HG03342 (cell line): ENCODE data around the gene MYG1.
"Not testable (repeated sequence)": the region's sequence is repeated elsewhere in the genome, so short reads cannot be mapped to it uniquely, and the experiment has no call there.

Experiments used
- ATAC-seq: cut with Tn5 transposase; IDR thresholded peaks from one replicate; pipeline ENCODE4 v1.9.1; 2021; ENCODE audit warnings: mild to moderate bottlenecking, moderate library complexity; ENCODE audit not compliant: unreplicated experiment

Gene MYG1

DNA sequence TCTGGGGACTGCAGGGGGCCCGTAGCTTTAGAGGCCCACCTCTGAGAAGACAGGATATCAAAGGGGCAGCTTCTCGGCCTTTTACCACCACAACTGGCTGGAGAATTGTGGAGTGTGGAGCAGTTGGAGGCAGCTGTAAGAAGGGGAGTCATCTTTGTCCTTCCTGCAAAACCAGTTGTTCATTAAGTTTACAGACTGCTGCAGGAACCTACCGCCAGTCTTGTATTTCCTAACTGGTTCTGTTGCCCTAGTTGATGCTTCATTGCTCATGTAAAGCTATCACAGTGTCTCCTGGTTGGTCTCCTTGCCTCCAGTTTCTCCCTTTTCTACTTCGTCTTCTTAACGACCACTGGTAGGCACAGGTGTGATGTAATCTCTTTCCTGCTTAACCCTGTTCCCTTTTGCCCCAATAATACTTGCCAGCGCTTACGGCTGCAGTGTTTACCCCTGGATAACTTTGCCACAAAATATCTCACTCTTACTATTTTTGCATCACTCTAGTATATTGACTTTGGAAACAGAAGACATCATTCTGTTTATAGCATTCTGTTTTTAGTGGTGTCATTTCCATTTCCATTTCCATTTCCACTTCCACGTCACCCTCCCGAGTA, 19.5 kb upstream of the MYG1 start:
- no peak for ATAC-seq

DNA sequence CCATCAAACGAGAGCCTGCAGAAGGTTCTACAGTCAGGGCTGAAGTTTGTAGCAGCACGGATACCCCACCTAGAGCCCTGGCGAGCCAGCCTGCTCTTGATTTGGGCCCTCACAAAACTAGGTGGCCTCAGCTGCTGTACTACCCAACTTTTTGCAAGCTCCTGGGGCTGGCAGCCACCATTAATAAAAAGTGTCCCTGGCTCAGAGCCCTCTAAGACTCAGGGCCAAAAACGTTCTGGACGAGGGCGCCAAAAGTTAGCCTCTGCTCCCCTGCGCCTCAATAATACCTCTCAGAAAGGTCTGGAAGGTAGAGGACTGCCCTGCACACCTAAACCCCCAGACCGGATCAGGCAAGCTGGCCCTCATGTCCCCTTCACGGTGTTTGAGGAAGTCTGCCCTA, 13.0 kb upstream of the MYG1 start:
- ATAC-seq: no peak

GRCh38 chr12:53287741-53288216, 11.7 kb upstream of the MYG1 start:
- no peak for ATAC-seq

DNA sequence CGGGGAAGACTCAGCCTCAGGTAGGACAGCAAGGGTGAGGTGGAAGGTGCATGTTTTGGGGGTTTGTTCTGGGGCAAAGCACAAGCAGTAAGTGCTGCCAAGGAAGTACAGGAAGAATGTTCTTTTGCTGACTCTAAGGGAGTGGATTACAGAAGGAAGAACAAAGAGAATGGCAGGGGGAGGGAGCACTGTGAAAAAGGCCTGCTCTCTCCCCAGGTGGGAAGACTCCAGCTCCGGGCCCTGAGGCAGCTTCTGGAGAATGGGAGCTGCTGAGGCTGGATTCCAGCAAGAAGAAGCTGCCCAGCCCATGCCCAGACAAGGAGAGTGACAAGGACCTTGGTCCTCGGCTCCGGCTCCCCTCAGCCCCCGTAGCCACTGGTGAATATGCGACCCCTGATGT, 11.2 kb upstream of the MYG1 start:
- no peak for ATAC-seq

DNA sequence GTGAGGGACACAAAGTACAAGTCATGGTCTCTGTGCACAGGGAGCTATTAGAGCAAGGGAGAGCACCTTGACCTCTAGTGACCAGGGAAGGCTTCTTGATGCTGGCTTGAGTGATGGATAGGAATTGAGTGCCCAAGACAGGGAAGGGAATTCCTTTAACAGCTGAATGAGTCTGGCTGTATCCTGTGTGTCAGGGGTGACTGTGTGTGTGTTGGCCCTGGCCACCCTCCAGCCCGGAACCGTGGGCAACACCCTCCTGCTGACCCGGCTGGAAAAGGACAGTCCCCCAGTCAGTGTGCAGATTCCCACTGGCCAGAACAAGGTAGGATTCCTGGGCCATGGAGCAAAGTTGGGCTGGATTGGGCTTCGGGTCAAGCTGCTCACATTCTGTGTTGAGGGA, 9.6 kb upstream of the MYG1 start:
- no peak for ATAC-seq

DNA sequence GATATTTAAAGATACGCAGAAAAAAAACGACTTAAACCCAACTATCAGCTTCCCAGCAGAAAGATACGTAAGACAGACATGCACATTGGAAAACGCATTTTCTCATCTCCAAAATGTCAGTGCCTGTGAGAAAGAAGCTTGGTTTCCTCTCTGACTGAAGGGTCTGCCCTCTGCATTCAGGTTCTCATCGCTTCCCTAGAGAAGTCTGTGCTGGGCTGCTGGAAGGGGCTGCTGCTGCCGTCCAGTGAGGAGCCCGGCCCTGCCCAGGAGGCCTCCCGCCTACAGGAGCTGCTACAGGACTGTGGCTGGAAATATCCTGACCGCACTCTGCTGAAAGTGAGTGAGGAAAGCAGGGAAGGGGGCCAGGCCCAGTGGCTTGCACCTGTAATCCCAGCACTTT, 8.8 kb upstream of the MYG1 start:
- ATAC-seq: no peak

DNA sequence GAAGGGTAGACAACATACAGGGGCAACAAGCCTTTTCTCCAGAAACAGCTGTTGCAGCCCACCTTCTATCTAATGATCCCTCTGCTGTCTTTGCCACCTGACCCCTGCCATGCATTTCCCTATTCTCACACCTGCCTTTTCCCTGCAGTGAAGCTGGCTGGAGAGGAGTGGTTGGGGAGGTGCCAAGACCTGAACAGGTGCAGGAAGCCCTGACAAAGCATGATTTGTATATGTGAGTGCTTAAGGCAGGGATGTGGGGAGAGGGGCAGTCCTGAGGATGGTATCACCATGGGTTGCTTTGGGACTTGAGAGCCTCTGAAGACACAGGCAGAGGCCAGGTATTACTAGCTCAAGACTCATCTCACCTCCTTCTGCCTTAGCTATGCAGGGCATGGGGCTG, 7.1 kb upstream of the MYG1 start:
- ATAC-seq: no peak

- peak; percentile 82 for ATAC-seq
Measured at GRCh38 chr12:53295070-53295890, 4.2 kb upstream of the MYG1 start, which contains the start of gene PFDN5. TSS of gene PFDN5 (plus strand) at chr12:53295542. CDS start at chr12:53295568, 26 bp downstream.

DNA sequence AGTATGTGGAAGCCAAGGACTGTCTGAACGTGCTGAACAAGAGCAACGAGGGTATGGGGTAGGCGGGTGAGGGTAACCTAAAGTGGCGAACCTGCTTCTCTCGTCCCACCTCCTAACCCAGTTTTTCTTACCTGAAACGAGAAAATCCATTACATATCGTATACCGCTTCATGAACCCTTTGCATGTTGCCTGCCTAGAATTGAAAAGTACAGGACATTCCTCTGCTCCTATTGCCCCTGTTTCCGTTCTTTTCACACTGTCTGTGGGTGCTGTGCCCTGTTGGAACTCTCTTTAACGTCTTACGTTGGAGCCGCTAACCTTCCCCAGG, 3.6 kb upstream of the MYG1 start:
- no peak for ATAC-seq

- ATAC-seq: not testable (repeated sequence)
Measured at GRCh38 chr12:53297106-53297505, 2.4 kb upstream of the MYG1 start.

- ATAC-seq: no peak
Measured at GRCh38 chr12:53298164-53298563, 1.3 kb upstream of the MYG1 start.

DNA sequence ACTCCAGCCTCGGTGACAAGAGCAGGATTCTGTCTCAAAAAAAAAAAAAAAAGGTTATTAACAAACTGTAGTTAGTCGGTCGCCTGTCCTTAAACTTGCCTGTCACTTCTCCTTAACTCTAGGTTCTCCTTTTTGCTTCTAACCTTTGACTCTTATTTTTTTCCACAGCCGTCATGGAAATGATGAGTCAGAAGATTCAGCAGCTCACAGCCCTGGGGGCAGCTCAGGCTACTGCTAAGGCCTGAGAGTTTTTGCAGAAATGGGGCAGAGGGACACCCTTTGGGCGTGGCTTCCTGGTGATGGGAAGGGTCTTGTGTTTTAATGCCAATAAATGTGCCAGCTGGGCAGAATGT, 418 bp upstream of the MYG1 start:
- ATAC-seq: no peak

DNA sequence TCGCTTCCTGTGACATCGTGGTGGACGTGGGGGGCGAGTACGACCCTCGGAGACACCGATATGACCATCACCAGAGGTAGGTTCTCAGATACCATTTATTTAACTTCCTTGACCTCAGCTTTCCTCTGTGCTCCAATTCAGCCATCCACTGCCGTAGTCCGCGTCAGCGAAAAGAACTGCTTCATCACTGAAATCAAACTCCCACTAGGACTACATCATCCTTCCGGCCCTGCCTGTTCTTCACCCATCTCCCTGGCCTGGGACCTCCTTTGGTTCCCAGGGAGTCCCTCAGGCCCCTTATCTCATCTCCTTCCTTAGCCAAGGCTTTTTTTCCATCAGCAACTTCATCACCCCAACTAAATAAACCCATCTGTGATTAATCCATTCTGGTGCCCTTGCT, 692 bp downstream of the MYG1 start:
- no peak for ATAC-seq

GRCh38 chr12:53302903-53303302, 3.4 kb downstream of the MYG1 start:
- ATAC-seq: no peak

DNA sequence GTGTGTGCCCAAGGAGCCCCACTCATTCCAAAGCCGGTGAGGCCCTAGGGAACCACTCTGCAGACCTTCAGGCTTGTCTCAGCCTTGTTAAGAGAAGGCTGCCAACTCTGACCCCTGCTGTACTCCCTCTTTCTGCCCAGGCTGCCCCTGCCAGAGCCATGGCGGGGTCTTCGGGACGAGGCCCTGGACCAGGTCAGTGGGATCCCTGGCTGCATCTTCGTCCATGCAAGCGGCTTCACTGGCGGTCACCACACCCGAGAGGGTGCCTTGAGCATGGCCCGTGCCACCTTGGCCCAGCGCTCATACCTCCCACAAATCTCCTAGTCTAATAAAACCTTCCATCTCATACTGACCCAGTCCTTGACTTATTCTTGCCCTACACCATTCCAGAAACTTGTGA, 7.3 kb downstream of the MYG1 start:
- no peak for ATAC-seq

GRCh38 chr12:53308276-53308675, 8.8 kb downstream of the MYG1 start:
- ATAC-seq: no peak

GRCh38 chr12:53313996-53314395, 14.5 kb downstream of the MYG1 start:
- ATAC-seq: no peak

- ATAC-seq: no peak
Measured at GRCh38 chr12:53320352-53321195, 21.1 kb downstream of the MYG1 start.

DNA sequence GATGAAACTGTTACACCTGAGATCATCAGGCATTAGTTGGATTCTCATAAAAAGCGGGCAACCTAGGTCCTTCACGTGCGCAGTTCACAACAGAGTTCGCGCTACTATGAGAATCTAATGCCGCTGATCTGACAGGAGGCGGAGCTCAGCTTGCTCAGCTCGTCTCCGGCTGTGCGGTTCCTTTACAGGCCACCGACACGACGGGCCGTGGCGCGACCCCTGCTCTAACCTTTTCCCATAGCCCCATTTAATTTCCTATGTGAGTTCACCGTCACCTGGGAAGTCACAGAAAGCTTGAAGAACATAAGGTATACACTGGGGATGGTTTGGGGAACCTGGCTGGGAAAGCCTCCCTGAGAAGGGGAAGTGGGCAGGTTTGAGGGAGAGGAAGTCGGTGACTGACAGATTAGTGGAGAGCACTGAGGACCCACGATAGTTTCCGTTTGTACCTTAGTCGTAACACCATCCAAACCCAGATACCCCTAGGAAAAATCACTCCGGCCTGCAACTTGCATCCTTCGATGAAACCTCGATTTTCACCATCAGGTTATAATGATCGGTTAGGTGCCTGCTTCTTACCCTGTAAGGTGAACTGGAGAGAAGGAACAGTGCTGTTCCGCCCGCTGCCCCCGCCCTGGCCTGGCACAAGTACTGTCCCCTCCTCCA, 24.8 kb downstream of the MYG1 start:
- ATAC-seq: peak; percentile 27

DNA sequence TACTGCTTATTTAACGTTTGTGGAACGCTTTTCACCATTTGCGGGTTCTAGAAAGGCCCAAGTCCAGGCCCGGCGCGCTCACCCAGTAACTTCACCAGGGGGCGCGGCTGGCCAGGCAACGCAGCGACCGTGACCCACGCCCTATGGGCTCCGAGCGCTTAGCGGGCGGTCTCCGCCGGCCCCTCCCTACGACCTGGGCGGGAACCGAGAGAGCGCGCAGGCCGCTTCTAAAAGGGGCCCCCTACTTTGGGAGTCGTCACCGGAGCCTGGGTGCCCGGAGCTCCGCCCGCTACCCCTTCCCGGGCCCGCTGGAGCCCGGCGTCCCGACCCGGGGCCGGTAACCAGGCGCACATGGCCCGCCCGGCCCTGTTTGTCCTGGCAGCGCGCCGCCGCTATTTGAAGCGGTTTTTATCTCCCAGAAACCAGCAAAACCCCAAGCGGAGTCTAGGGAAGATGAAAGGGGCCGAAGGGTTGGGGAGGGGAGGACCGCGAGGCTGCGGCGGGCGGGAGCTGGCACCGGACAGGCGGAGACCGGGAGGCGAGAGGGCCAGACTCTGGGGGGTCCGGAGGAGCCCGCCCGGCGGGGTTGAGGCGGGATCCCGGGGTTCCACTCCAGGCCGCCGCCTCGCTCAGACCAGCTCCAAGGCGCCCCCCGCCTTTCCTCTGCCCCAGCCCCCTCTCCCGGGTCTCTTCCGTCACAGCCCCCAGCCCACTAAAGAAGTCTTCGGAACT, 25.4 kb downstream of the MYG1 start:
- peak; percentile 40 for ATAC-seq
